Peyer's patch (tissue), 4 donors: ENCODE data around the gene TEAD1.

Source experiments
- POLR2A ChIP-seq, 2 donors: fragments of 450-650 bp; IDR thresholded peaks; one replicate each; pipeline ENCODE4 v1.5.1; 2017; ENCODE audit warnings: antibody characterized with exemption in 2 of 2, mild to moderate bottlenecking in 2 of 2, moderate library complexity in 2 of 2
- TF ChIP-seq, protein P1 (sequence below), 6 experiments: fragments of 450-650 bp in 4 of 6; fragments of 200-600 bp in 2 of 6; sonication (generic) in 1 of 6; IDR thresholded peaks; one replicate each; pipeline ENCODE4 v1.5.1; 2017 to 2019; ENCODE audit warnings: antibody characterized with exemption in 6 of 6, mild to moderate bottlenecking in 3 of 6, moderate library complexity in 1 of 6

DNA sequence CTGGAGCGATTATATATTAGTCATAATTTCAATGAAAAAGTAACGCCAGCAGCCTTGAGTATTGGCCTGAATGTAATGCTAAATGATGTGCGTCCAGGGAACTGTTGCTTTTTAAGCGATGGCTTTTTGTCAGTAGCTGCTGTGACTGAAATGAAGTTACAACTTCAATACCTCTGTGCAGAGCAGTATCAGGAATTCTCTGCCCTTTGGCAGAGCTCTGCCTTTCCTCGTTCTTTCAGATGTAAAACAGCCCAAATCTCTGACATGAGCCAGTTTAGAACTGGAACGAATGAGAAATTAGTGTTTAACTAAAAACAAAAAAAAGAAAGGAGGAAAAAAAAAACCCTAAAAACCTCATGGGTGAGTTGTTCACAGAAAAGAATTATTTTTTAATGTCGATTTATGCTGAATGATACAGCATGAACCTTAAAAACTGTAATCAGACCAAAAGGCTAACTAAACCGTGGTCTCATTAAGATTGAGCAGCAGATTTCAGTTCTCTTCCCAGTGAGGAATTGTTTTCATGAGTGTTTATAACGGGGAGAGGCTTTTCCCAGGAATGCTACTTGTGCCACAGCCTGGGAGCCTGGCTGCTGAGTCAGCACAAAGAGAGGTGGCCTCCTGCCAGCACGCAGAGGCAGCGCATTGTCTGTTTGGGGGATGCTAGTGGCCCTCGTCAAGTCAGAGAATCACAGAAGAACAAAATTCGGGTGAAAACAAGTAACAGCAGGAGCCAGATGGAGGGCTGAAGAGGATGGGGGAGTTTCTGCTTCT, 188.7 kb downstream of the TEAD1 start:
- TF ChIP-seq, protein P1, sequence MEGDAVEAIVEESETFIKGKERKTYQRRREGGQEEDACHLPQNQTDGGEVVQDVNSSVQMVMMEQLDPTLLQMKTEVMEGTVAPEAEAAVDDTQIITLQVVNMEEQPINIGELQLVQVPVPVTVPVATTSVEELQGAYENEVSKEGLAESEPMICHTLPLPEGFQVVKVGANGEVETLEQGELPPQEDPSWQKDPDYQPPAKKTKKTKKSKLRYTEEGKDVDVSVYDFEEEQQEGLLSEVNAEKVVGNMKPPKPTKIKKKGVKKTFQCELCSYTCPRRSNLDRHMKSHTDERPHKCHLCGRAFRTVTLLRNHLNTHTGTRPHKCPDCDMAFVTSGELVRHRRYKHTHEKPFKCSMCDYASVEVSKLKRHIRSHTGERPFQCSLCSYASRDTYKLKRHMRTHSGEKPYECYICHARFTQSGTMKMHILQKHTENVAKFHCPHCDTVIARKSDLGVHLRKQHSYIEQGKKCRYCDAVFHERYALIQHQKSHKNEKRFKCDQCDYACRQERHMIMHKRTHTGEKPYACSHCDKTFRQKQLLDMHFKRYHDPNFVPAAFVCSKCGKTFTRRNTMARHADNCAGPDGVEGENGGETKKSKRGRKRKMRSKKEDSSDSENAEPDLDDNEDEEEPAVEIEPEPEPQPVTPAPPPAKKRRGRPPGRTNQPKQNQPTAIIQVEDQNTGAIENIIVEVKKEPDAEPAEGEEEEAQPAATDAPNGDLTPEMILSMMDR (IDR thresholded peaks at IDR 0.05), result no peak
- TF ChIP-seq POLR2A (IDR thresholded peaks at IDR 0.05), result no peak
